ENCODE measurements around the gene CFAP299.

GRCh38 chr4:80990851-80991250 is 655.3 kb downstream of the CFAP299 start:
- TF ChIP-seq CTCF (conservative IDR thresholded peaks at IDR 0.05; ENCODE audit: low read length), result peak; percentile 46
- no peak for TF ChIP-seq EZH2phosphoT487 (IDR thresholded peaks at IDR 0.05; ENCODE audit: borderline replicate concordance, low read depth, low read length)
